Progenitor cell of endocrine pancreas (in vitro differentiated cells): ENCODE results near the gene IDH3B. TPM values are rescaled to one million over a fixed set of nuclear protein-coding genes. Genes with fewer than 3 reads are reported as not detected.

Experiments used
- DNase-seq: peaks from one replicate; pipeline ENCODE4 v3.0.0; 2021; ENCODE audit warnings: low spot score; ENCODE audit not compliant: unreplicated experiment
- H3K27ac Mint-ChIP-seq: 2 replicates; pipeline ENCODE4 v1.8.0; 2021; ENCODE audit warnings: mild to moderate bottlenecking, moderate library complexity, mixed read lengths
- H3K27me3 Mint-ChIP-seq: 2 replicates; pipeline ENCODE4 v1.8.0; 2021; ENCODE audit warnings: mixed read lengths
- H3K36me3 Mint-ChIP-seq: 2 replicates; pipeline ENCODE4 v1.8.0; 2022; ENCODE audit warnings: mixed read lengths; ENCODE audit not compliant: insufficient read depth
- H3K4me1 Mint-ChIP-seq: 2 replicates; pipeline ENCODE4 v1.8.0; 2021; ENCODE audit warnings: low read depth, mixed read lengths
- H3K4me3 Mint-ChIP-seq: 2 replicates; pipeline ENCODE4 v1.8.0; 2021; ENCODE audit warnings: low read depth, mild to moderate bottlenecking, moderate library complexity, mixed read lengths
- H3K9me3 Mint-ChIP-seq: 2 replicates; pipeline ENCODE4 v1.8.0; 2021; ENCODE audit warnings: low read depth, mixed read lengths
- long read RNA-seq: library from polyadenylated mRNA; unstranded; transcript quantifications from one replicate; pipeline ENCODE4 v2.0.0, GENCODE V29; 2020
- total RNA-seq: library from RNA; stranded (reverse); gene quantifications from 2 replicates; pipeline ENCODE4 v1.2.1, GENCODE V29; 2021
- TF ChIP-seq, protein P1 (sequence below): fragments of 200-600 bp; sonication (generic); IDR thresholded peaks from one replicate; pipeline ENCODE4 v1.5.0; 2021; ENCODE audit warnings: antibody characterized with exemption, mild to moderate bottlenecking; ENCODE audit not compliant: unreplicated experiment

IDH3B gene
- 98.9 and 108 TPM in 2 replicates for total RNA-seq
- long read RNA-seq, transcript IDH3B-206 (13 exons, 1,279 nt) = minor isoform, 22 of 261 reads
- long read RNA-seq, transcript IDH3B-201 (12 exons, 1,545 nt) = major isoform, 173 of 261 reads
- long read RNA-seq, partial matches to known transcripts = 11 of 261 reads
- long read RNA-seq, other reads (novel, unspliced or antisense) = 52 of 261 reads

DNA sequence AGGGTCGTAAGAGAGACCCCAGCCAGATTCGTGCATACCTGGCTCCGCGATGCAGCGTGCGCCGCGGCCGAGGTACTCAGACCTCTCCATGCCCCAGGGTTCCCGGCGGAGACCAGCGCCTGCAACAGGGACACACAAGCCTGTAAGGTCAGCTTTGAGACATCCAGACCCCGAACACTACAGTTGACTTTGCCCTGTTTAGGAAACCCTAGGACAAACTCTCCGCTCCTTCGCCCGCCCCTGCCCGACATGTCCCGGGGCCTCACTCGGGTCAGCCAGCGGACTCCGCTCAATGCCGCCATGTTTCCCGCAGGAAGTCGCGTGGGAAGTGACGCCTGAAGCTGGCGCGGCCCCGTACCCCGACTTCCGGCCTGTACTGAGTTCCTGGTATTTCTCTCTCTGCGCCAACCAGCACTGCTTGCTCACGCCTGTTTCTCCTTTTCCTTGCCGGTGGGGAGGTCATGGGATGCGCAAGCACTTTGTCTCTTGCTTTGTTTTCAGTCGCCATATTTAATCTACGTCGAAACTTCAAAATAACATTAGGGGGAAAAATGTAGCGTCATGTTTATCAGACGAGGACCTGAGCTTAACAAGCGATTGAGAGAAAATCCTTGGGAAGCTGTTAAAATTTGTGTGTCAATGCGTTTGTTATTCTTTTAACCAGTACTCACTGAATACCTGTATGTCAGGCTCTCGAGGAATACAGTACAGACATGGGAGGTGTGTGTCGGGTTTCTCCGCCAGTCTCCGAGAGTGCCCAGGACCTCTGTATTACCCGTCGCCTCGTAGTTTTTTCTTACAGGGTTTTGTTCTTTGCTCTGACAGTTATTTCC is at the start of gene IDH3B:
TSS of gene IDH3B (minus strand) at position 330 of the 833 bp plus-strand sequence. CDS start at position 302, 28 bp downstream.
- TF ChIP-seq, protein P1, sequence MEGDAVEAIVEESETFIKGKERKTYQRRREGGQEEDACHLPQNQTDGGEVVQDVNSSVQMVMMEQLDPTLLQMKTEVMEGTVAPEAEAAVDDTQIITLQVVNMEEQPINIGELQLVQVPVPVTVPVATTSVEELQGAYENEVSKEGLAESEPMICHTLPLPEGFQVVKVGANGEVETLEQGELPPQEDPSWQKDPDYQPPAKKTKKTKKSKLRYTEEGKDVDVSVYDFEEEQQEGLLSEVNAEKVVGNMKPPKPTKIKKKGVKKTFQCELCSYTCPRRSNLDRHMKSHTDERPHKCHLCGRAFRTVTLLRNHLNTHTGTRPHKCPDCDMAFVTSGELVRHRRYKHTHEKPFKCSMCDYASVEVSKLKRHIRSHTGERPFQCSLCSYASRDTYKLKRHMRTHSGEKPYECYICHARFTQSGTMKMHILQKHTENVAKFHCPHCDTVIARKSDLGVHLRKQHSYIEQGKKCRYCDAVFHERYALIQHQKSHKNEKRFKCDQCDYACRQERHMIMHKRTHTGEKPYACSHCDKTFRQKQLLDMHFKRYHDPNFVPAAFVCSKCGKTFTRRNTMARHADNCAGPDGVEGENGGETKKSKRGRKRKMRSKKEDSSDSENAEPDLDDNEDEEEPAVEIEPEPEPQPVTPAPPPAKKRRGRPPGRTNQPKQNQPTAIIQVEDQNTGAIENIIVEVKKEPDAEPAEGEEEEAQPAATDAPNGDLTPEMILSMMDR = no peak
- no peaks in the 10 kb centered on the region for H3K9me3 Mint-ChIP-seq
- peaks cover 7% of the 10 kb centered on the region for H3K4me1 Mint-ChIP-seq
- peak within 1 kb of the TSS; percentile 80 for H3K4me3 Mint-ChIP-seq
- peaks cover 9% of the 10 kb centered on the region for H3K36me3 Mint-ChIP-seq
- H3K27me3 Mint-ChIP-seq = peaks cover 23% of the 10 kb centered on the region
- peak within 1 kb of the TSS; percentile 96 for H3K27ac Mint-ChIP-seq
- DNase-seq = peak; percentile 71

DNA sequence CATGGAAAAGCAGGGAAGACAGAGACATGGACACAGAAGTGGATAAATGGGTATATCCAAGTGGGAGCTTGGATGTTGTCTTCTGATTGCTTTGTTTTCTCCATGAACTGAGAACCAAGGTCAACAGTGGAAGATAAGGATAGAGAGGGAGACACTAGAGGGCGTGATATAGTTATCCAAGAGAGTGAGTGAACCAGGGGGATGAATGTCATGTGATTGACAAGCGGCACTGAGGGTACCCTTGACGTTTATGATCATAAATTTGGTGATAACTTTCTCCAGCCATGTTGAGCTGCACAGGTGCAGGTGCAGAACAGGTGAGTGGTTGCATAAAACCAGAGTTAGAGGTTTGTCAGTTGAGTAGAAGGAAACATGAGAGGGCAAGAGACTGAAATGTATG is 49.3 kb upstream of the IDH3B start:
- no peak overlapping the region for H3K27ac Mint-ChIP-seq
- peaks cover 2% of the 10 kb centered on the region for H3K4me1 Mint-ChIP-seq
- H3K27me3 Mint-ChIP-seq = no peaks in the 10 kb centered on the region
- no peak overlapping the region for H3K4me3 Mint-ChIP-seq
- H3K36me3 Mint-ChIP-seq = peaks cover 1% of the 10 kb centered on the region
- DNase-seq = no peak
- peaks cover 4% of the 10 kb centered on the region for H3K9me3 Mint-ChIP-seq
- TF ChIP-seq, protein P1 = no peak

DNA sequence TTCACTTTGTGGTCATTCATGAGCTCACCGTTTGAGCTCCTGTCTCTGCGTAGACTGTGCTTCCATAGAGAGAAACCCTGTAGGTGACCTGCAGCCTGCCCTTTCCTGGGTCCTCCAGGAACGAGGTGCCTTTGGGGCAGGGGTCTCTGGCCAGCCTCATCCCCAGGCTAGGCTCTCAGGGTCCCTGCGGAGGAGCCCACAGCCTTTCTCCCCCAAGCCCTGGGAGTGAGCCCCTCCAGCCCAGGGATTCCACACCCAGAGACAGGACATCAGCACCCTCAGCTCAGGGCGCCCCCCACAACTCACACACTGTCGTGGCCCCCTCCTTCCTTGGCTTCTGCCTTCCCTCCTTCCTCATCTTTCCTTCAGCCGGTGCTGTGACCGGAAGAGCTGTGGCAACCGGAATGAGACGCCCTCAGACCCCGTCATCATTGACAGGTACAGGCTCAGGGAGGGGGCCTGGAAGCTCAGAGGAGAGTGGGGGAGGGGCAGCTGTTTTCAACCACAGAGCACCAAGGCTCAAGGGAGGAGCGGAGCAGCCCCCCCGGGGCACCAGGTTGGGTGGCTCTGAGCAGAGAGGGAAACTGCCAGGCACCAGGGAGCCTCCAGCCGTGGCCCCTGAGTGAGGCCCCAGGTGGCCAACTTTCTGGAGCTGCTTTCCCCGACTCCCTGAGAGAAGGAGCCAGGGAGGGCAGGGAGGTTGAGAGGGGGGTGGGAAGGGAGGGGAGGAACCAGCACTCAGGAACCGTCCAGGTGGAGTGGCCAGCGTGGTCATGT is 45.4 kb upstream of the IDH3B start:
- H3K4me1 Mint-ChIP-seq = peaks cover 8% of the 10 kb centered on the region
- no peak overlapping the region for H3K27ac Mint-ChIP-seq
- no peak overlapping the region for H3K4me3 Mint-ChIP-seq
- DNase-seq = no peak
- TF ChIP-seq, protein P1 = no peak
- H3K36me3 Mint-ChIP-seq = peaks cover 1% of the 10 kb centered on the region
- H3K27me3 Mint-ChIP-seq = peaks cover 3% of the 10 kb centered on the region
- no peaks in the 10 kb centered on the region for H3K9me3 Mint-ChIP-seq

DNA sequence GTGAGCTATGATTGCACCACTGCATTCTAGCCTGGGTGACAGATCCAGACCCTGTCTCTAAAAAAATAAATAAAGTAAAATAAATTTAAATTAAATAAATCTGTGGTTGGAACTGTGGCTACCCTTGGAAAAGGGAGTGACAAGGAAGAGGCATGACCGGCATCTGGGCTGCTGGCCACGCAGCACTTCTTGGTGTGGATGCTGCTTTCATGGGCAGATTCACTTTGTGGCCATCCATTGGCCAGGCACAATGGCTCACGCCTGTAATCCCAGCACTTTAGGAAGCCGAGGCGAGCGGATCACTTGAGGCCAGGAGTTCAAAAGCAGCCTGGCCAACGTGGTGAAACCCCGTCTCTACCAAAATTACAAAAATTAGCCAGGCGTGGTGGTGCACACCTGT is 44.6 kb upstream of the IDH3B start:
- no peak overlapping the region for H3K27ac Mint-ChIP-seq
- peaks cover 1% of the 10 kb centered on the region for H3K36me3 Mint-ChIP-seq

More for the DNA sequence above, 44.6 kb upstream of the IDH3B start:
- Mint-ChIP-seq H3K4me1 (peaks cover 8% of the 10 kb centered on the region), H3K4me3 (no peak overlapping the region), H3K9me3 (no peaks in the 10 kb centered on the region), H3K27me3 (peaks cover 4% of the 10 kb centered on the region)
- TF ChIP-seq, protein P1 = no peak
- no peak for DNase-seq
